Nucleus accumbens (tissue), 56 donors: ENCODE data around the gene PTBP1.

Experiments used
- DNase-seq, 56 donors: peaks; one replicate each; lab custom pipeline; 2025; lab: John Stamatoyannopoulos, UW

Gene PTBP1

GRCh38 chr19:796692-797527 is at the start of gene PTBP1:
TSS of gene PTBP1 (plus strand) at chr19:797452. CDS start at chr19:797498, 46 bp downstream.
- peak; percentile 94 to 100 (median 100) for DNase-seq

- DNase-seq: no peak
Measured at GRCh38 chr19:748274-748598, 49.0 kb upstream of the PTBP1 start.

- no peak for DNase-seq
Measured at GRCh38 chr19:749811-750210, 47.4 kb upstream of the PTBP1 start.

GRCh38 chr19:750640-751423 is 46.4 kb upstream of the PTBP1 start, which contains the start of gene MISP:
TSS of gene MISP (plus strand) at chr19:751112. CDS start at chr19:756947, 5,835 bp downstream.
- peak in 1 of 56 donors; percentile 43 for DNase-seq

DNA sequence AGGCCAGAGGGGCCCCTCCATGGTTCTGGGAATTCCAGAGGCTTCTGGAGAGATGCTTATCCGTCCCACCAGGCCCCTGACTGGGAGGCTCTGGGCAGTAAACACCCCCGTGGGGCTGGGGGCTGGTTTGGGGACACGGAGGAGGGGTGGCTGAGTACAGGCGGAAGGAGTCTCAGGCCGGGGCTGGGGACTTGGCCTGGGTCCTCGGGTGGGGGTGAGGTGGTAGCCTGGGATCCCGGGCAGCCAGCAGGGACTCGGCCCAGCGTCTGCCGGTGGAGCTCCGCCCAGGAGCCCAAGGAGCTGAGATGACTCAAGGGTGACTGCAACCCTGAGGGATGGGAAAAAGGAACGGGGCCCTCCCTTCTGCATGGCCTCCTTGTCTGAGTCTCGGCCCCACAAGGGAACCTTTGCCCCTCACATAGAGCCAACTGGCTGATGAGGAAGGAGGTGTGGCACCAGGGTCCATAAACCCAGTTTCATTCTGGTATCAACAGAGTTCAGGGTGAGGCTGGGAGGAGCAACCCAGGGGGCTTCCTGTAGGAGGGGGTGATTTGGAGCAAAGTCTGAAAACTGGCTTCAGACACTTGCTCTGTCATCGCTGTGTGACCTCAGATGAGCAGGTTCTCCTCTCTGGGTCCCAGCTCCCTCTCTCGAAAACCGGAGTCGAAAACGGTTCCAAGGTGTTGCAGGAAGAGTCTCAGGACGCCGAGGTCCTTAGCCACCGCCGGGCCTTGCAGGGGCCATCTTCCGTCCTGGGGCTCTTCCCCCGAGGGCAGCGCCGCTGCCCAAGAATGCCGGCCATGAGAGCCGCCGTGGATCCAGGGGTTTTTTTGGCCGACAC is 45.5 kb upstream of the PTBP1 start:
- DNase-seq: no peak

DNA sequence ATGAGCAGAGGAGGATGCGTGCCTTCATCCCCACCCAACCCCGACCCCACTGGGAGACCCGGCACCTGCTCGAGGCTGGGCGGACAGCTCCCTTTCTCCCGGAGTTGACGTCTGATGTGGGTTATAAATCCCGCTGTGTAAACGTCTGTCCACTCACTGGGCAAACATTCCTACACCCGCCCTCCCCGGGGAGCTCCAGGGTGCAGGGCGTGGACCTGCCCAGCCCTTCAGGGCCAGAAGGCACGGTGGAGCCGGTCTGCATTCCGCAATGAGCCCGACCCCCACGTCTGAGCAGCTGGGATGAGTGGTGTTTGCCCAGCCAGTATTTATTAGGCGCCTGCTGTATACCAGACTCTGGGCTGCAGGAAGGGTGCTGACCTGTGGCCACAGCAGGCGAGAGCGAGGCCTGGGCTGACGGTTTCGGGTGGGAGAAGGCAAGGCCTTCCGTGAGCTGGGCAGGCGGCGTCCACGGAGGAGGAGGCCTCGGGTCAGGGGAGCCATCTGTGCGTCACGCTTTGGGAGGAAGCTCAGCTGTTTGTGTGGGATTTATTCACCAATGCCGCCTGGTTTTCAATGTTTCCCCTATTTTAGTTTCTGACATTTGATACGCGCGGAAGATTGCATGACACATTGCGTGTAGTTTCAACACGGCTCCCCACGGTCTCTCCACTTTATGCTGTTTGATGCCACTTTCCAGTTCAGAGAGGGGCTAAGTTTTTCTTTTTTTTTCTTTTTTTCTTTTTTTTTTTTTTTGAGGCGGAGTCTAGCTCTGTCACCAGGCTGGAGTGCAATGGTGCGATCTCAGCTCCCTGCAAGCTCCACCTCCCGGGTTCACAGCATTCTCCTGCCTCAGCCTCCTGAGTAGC is 44.4 kb upstream of the PTBP1 start:
- no peak for DNase-seq

GRCh38 chr19:754530-754929 is 42.7 kb upstream of the PTBP1 start:
- no peak for DNase-seq

DNA sequence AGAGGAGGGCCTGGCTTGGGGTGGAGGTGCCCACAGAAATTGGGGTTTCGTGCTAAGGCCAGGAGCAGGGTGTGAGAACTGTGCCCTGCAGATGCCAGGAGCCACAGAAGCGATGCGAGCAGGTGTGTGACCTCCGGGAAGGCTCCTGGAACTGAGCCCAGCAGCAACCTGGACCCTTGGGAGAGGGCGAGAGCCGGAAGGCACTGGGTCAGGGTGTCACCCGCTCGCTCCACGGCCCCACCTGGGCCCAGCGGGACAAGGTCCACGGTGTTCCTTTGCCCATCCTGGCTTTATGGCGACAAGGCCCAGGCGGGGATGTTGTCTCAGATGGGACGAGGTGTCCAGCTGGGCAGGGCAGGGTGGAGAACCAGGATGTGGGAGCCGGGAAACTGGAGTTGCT is 42.2 kb upstream of the PTBP1 start:
- no peak for DNase-seq

DNA sequence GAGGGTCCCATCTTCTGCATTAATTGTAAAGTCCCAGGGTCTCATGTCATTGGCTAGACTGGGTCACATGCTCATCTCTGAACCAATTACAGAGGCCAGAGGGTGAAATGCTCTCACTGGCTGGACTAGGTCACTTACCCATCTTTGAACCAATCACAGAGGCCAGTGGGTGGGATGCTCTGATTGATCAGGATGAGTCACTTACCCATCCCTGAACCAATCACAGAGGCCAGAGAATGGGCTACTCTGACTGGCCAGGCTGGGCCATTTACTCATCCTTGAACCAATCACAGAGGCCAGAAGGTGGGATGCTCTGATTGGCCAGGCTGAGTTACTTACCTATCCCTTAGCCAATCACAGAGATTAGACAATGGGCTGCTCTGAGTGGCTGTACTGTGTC is 41.0 kb upstream of the PTBP1 start:
- peak in 2 of 56 donors; percentile 3 to 35 for DNase-seq

GRCh38 chr19:756821-757688 is 40.2 kb upstream of the PTBP1 start:
- no peak for DNase-seq

DNA sequence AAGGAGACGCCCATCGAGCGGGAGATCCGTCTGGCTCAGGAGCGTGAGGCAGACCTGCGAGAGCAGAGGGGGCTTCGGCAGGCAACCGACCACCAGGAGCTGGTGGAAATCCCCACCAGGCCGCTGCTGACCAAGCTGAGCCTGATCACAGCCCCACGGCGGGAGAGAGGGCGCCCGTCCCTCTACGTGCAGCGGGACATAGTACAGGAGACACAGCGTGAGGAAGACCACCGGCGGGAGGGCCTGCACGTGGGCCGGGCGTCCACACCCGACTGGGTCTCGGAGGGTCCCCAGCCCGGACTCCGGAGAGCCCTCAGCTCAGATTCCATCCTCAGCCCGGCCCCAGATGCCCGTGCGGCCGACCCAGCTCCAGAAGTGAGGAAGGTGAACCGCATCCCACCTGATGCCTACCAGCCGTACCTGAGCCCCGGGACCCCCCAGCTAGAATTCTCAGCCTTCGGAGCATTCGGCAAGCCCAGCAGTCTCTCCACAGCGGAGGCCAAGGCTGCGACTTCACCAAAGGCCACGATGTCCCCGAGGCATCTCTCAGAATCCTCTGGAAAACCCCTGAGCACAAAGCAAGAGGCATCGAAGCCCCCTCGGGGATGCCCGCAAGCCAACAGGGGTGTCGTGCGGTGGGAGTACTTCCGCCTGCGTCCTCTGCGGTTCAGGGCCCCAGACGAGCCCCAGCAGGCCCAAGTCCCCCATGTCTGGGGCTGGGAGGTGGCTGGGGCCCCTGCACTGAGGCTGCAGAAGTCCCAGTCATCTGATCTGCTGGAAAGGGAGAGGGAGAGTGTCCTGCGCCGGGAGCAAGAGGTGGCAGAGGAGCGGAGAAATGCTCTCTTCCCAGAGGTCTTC is 39.2 kb upstream of the PTBP1 start:
- DNase-seq: no peak

DNA sequence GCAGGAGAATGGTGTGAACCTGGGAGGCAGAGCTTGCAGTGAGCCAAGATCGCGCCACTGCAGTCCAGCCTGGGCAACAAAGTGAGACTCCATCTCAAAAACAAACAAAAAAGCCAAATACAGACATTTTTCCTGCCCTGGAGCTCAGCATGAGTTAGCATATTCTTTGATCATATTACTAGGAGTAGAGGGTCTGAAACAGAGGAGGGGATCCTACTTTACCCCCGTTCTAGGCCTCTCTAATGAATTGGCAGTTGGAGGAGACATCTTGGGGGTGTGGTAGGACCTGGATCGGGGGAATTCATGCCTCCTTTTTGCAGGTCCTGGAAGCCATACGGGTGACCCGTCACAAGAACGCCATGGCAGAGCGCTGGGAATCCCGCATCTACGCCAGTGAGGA is 34.1 kb upstream of the PTBP1 start:
- no peak for DNase-seq

DNA sequence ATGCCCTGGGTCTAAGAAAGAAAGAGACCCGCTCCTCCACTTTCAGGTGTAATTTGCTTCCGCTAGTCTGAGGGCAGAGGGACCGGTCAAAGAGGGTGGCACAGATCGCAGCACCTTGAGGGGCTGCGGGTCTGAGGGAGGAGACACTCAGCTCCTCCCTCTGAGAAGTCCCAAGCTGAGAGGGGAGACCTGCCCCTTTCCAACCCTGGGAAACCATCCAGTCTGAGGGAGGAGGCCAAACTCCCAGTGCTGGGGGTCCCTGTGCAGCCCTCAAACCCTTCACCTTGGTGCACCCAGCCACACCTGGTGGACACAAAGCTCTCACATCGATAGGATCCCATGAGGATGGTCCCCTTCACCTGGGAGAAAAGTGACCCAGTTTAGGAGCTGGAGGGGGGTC is 33.4 kb upstream of the PTBP1 start:
- DNase-seq: no peak

DNA sequence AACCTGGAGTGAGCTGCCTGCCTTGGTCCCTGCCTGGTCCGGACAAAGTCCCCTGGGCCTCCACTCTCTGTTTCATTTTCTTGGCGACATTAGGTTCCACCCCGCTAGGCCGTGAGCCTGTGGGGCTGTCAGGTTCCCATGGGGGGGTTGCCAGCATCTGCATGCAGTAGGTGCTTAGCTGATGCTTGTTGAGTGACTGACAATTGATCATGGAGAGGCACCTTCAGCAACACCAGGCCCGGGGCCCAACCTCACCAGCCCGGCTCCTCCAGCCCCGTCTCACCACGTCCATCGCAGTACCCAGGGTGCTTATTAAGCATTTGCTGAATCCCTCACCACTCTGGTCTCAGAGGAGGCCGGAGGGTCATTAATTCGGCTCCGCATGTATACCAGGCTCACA is 33.0 kb upstream of the PTBP1 start:
- DNase-seq: no peak

- DNase-seq: no peak
Measured at GRCh38 chr19:765179-765738, 32.0 kb upstream of the PTBP1 start.

- DNase-seq: no peak
Measured at GRCh38 chr19:768424-768823, 28.8 kb upstream of the PTBP1 start.

DNA sequence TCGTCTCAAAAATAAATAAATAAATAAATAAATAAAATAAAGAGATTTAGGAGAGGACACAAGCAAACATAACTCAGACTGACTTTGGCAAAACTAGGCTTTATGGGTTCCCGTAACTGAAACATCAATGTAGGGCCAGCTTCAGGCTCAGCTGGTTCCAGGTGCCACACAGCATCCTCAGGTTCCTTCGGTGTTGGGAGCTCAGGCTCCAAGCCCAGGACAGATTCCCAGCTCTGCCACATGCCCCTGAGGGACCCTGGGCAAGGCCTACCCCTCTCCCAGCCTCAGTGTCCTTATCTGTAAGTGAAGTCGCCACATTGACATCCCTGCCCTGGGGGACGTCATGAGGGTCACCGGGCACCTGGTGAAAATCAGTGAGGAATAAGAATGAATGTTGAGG is 27.6 kb upstream of the PTBP1 start:
- no peak for DNase-seq

GRCh38 chr19:771332-771785 is 25.9 kb upstream of the PTBP1 start:
- no peak for DNase-seq
